ENCODE data around the gene NTN1. TPM values are rescaled to one million over a fixed set of nuclear protein-coding genes. Genes with fewer than 3 reads are reported as not detected.

The NTN1 gene
- total and polyA plus RNA-seq, 2 experiments from 2014 or later = 0.42 to 2.1 TPM

DNA sequence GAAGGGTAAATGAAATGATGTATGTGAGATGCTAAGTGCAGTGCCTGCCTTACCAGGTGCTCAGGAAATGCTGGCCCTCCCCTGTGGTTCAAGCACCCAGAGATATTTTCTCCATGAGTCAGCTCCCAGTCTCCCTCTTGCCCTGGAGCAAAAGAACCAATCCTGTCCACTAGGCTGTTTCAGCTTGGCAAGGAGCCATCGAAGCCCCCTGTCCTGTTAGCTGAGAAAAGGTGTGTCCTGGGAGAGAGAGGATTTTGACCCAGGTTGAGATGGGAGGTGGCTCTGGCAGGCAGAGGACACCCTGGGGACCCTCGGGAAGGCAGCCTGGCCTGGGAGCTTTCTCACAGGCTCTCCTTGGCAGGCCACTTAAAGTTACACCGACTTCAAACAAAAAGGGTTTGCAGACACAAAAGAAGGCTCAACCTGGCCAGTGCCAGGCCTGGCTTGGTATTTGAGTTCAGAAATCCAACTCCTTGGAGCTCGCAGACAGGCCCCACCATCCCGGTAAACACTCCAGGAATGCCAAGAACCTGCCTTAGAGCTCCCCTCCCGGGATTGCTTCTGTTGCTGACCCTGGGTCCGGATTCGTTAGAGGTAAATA lies 29.6 kb downstream of the NTN1 start:
- Histone ChIP-seq H3K27ac (peak overlapping the region; percentile 45), H3K4me1 (ENCODE audit: insufficient read depth) (peaks cover 4% of the 10 kb centered on the region)
- 38% methylated on average over 8 of the region's 8 CpGs for WGBS (ENCODE audit: low lambda C conversion rate, missing lambda C conversion rate)

DNA sequence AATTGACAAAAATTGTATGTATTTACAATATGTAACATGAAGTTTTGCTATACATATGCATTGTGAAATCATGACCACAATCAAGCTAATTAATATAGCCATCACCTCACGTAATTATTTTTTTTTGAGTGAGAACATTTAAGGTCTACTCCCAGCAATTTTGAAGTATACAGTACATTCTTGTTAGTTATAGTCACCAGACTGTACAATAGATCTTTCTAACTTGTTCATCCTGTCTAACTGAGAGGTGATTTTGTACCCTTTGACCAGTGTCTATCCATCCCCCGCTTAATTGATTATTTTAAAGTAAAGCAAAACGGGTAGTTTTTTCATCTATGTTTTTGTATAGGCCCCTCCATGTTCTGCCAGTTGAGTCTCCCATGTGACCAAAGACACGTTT lies 30.3 kb downstream of the NTN1 start:
- Histone ChIP-seq H2AFZ (no peak overlapping the region), H3K27me3 (peaks cover 13% of the 10 kb centered on the region), H3K36me3 (replicated peaks; ENCODE audit: insufficient read depth, low read depth) (no peaks in the 10 kb centered on the region), H3K27ac (no peak overlapping the region), H3K9me3 (ENCODE audit: low read depth) (no peaks in the 10 kb centered on the region), H3K79me2 (no peaks in the 10 kb centered on the region), H3K9me2 (replicated peaks; ENCODE audit: insufficient read depth) (no peaks in the 10 kb centered on the region), H3K4me2 (no peak overlapping the region), H4K20me1 (ENCODE audit: insufficient read depth, poor library complexity, severe bottlenecking) (no peaks in the 10 kb centered on the region), H3K4me1 (ENCODE audit: insufficient read depth) (peaks cover 4% of the 10 kb centered on the region), H3K4me3 (no peak overlapping the region)
- DNase-seq (ENCODE audit: low spot score) = no peak
- 87% methylated on average over 4 of the region's 4 CpGs for WGBS (ENCODE audit: low lambda C conversion rate, missing lambda C conversion rate)
- TF ChIP-seq, protein P1, sequence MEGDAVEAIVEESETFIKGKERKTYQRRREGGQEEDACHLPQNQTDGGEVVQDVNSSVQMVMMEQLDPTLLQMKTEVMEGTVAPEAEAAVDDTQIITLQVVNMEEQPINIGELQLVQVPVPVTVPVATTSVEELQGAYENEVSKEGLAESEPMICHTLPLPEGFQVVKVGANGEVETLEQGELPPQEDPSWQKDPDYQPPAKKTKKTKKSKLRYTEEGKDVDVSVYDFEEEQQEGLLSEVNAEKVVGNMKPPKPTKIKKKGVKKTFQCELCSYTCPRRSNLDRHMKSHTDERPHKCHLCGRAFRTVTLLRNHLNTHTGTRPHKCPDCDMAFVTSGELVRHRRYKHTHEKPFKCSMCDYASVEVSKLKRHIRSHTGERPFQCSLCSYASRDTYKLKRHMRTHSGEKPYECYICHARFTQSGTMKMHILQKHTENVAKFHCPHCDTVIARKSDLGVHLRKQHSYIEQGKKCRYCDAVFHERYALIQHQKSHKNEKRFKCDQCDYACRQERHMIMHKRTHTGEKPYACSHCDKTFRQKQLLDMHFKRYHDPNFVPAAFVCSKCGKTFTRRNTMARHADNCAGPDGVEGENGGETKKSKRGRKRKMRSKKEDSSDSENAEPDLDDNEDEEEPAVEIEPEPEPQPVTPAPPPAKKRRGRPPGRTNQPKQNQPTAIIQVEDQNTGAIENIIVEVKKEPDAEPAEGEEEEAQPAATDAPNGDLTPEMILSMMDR (IDR thresholded peaks at IDR 0.05; ENCODE audit: poor library complexity) = no peak
- no peak for TF ChIP-seq EZH2phosphoT487 (IDR thresholded peaks at IDR 0.05; ENCODE audit: low read depth, severe bottlenecking, unreplicated experiment)
- TF ChIP-seq EZH2 (IDR thresholded peaks at IDR 0.05; ENCODE audit: borderline replicate concordance) = no peak

More for the DNA sequence above, 29.6 kb downstream of the NTN1 start:
- TF ChIP-seq, protein P1 (IDR thresholded peaks at IDR 0.05; ENCODE audit: poor library complexity) = no peak
- TF ChIP-seq EZH2 (IDR thresholded peaks at IDR 0.05; ENCODE audit: borderline replicate concordance) (no peak), EZH2phosphoT487 (IDR thresholded peaks at IDR 0.05; ENCODE audit: low read depth, severe bottlenecking, unreplicated experiment) (no peak)
- DNase-seq (ENCODE audit: low spot score) = peak; percentile 64
- peaks cover 13% of the 10 kb centered on the region for H3K27me3 ChIP-seq
- H3K36me3 ChIP-seq (replicated peaks; ENCODE audit: insufficient read depth, low read depth) = no peaks in the 10 kb centered on the region
- H4K20me1 ChIP-seq (ENCODE audit: insufficient read depth, poor library complexity, severe bottlenecking) = no peaks in the 10 kb centered on the region
- H2AFZ ChIP-seq = no peak overlapping the region
- H3K4me3 ChIP-seq = no peak overlapping the region
- H3K79me2 ChIP-seq = no peaks in the 10 kb centered on the region
- no peak overlapping the region for H3K4me2 ChIP-seq
- no peaks in the 10 kb centered on the region for H3K9me3 ChIP-seq (ENCODE audit: low read depth)
- H3K9me2 ChIP-seq (replicated peaks; ENCODE audit: insufficient read depth) = no peaks in the 10 kb centered on the region

DNA sequence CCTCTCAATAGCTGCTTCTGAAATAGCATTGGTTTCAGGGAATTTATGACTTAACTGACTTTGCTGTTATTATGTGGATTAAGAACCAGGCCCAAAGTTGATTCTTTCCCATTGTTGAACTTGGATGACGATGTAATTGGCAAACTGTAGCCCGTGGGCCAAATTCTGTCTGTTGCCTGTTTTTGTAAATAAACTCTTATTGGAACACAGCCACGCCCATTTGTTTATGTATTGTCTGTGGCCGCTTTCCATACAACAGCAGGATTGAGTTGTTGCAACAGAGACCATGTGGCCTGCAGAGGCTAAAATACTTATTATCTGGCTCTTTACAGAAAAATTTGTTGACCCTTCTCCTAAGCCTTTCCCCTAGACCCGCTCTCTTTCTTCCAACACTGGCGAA lies 31.6 kb downstream of the NTN1 start:
- Histone ChIP-seq H3K36me3 (replicated peaks; ENCODE audit: insufficient read depth, low read depth) (no peaks in the 10 kb centered on the region), H3K9me2 (replicated peaks; ENCODE audit: insufficient read depth) (no peaks in the 10 kb centered on the region), H3K4me2 (no peak overlapping the region), H3K4me1 (ENCODE audit: insufficient read depth) (peaks cover 4% of the 10 kb centered on the region), H3K4me3 (no peak overlapping the region), H3K27me3 (peaks cover 13% of the 10 kb centered on the region), H3K27ac (no peak overlapping the region), H3K79me2 (no peaks in the 10 kb centered on the region), H4K20me1 (ENCODE audit: insufficient read depth, poor library complexity, severe bottlenecking) (no peaks in the 10 kb centered on the region), H2AFZ (no peak overlapping the region), H3K9me3 (ENCODE audit: low read depth) (no peaks in the 10 kb centered on the region)
- TF ChIP-seq EZH2phosphoT487 (IDR thresholded peaks at IDR 0.05; ENCODE audit: low read depth, severe bottlenecking, unreplicated experiment) (no peak), EZH2 (IDR thresholded peaks at IDR 0.05; ENCODE audit: borderline replicate concordance) (no peak)
- TF ChIP-seq, protein P1 (IDR thresholded peaks at IDR 0.05; ENCODE audit: poor library complexity) = no peak
- 70% methylated on average over 6 of the region's 6 CpGs for WGBS (ENCODE audit: low lambda C conversion rate, missing lambda C conversion rate)
- DNase-seq (ENCODE audit: low spot score) = no peak

Measured in hepatocyte (in vitro differentiated cells).